HepG2 (cell line): ENCODE data around the gene LENG1. TPM values are rescaled to one million over a fixed set of nuclear protein-coding genes. Genes with fewer than 3 reads are reported as not detected.

Source experiments
- ATAC-seq: fragments of 200-7000 bp; cut with Tn5 transposase; 3 replicates; pipeline ENCODE4 v1.9.1; 2020; ENCODE audit warnings: mild to moderate bottlenecking, moderate library complexity
- BruUV-seq: library from RNA; stranded (reverse); fragments of 400-500 nt; replicated peaks from 2 replicates; lab custom pipeline; 2021; lab: Mats Ljungman, UMichigan
- CTCF ChIA-PET: fragments of 300-600 bp; formaldehyde crosslinking; extraction: SDS; loops from one replicate; lab custom pipeline; 2021; ENCODE audit warnings: low total read pairs, inconsistent platforms, low intra/inter-chr PET ratio; lab: Yijun Ruan, JAX
- POLR2A ChIA-PET: fragments of 350-600 bp; sonication (Branson Sonifier 250); formaldehyde crosslinking; loops from one replicate; lab custom pipeline; 2020; ENCODE audit warnings: antibody characterized with exemption, inconsistent platforms; lab: Yijun Ruan, JAX
- DNase-seq: peaks from one replicate; pipeline ENCODE4 v3.0.0-alpha.2; 2015; ENCODE audit warnings: low spot score
- FAIRE-seq: peaks from 3 replicates; lab custom pipeline; 2011; peaks lifted over from hg19 to GRCh38; lab: Jason Lieb, UNC
- H2AFZ ChIP-seq: one replicate; pipeline ENCODE4 v1.6.1; 2011; ENCODE audit warnings: low read length, inconsistent platforms
- H3K27ac ChIP-seq: fragments of 300-600 bp; 3 replicates; pipeline ENCODE4 v1.8.0; 2011; ENCODE audit warnings: mixed run types, mild to moderate bottlenecking, mixed read lengths, low read length, inconsistent platforms; ENCODE audit not compliant: insufficient read depth; ENCODE audit errors: extremely low read length
- H3K27me3 ChIP-seq, 2 experiments: fragments of 200-600 bp in 1 of 2; 2 replicates in 1 of 2; 3 replicates in 1 of 2; pipeline versions ENCODE4 v1.6.0 to v1.8.0; 2011; ENCODE audit warnings: low read length in 2 of 2, mild to moderate bottlenecking in 2 of 2, moderate library complexity in 2 of 2, inconsistent platforms in 1 of 2; ENCODE audit not compliant: insufficient read depth in 2 of 2, control insufficient read depth in 1 of 2
- H3K36me3 ChIP-seq, 2 experiments: fragments of 200-600 bp in 1 of 2; replicated peaks in 1 of 2; 2 replicates in 1 of 2; 3 replicates in 1 of 2; pipeline versions ENCODE4 v1.5.1 to v1.8.0; 2011; ENCODE audit warnings: low read length in 2 of 2, inconsistent platforms in 1 of 2; ENCODE audit not compliant: insufficient read depth in 2 of 2, control insufficient read depth in 1 of 2
- H3K4me1 ChIP-seq: 2 replicates; pipeline ENCODE4 v1.5.1; 2012; ENCODE audit warnings: low read length, inconsistent platforms; ENCODE audit not compliant: insufficient read depth
- H3K4me2 ChIP-seq: 2 replicates; pipeline ENCODE4 v1.6.0; 2011; ENCODE audit warnings: low read depth, low read length, inconsistent platforms
- H3K4me3 ChIP-seq, 3 experiments: fragments of 200-600 bp in 1 of 3; sonication (generic), shearing (Covaris generic) in 1 of 3; replicated peaks in 1 of 3; 2 replicates each; pipeline ENCODE4 v1.5.1; 2011 to 2016; ENCODE audit warnings: low read length in 3 of 3, inconsistent platforms in 2 of 3, low read depth in 2 of 3, mild to moderate bottlenecking in 2 of 3, control low read depth in 1 of 3, mixed read lengths in 1 of 3; ENCODE audit not compliant: insufficient read depth in 1 of 3
- H3K79me2 ChIP-seq: one replicate; pipeline ENCODE4 v1.6.1; 2011; ENCODE audit warnings: low read length, inconsistent platforms; ENCODE audit not compliant: insufficient read depth
- H3K9ac ChIP-seq: 2 replicates; pipeline ENCODE4 v1.6.0; 2011; ENCODE audit warnings: mild to moderate bottlenecking, low read depth, low read length, inconsistent platforms; ENCODE audit not compliant: insufficient read depth
- H3K9me3 ChIP-seq: 2 replicates; pipeline ENCODE4 v1.5.1; 2012; ENCODE audit warnings: mild to moderate bottlenecking, low read length
- H4K20me1 ChIP-seq: 2 replicates; pipeline ENCODE4 v1.6.0; 2011; ENCODE audit warnings: inconsistent platforms, mild to moderate bottlenecking, low read length, moderate library complexity; ENCODE audit not compliant: insufficient read depth
- FOXA3 ChIP-seq: IDR thresholded peaks from 2 replicates; pipeline ENCODE4 v1.6.1; 2016; ENCODE audit warnings: missing genetic modification reagents, missing compliant biosample characterization
- FOXC1 ChIP-seq: sonication (generic); formaldehyde crosslinking; IDR thresholded peaks from 2 replicates; pipeline ENCODE4 v1.8.0; 2022; ENCODE audit warnings: mild to moderate bottlenecking, missing genetic modification reagents, borderline replicate concordance
- FOXM1 ChIP-seq: sonication (generic); formaldehyde crosslinking; IDR thresholded peaks from 2 replicates; pipeline ENCODE4 v1.5.0; 2020; ENCODE audit warnings: missing genetic modification reagents
- KLF12 ChIP-seq: sonication (generic); formaldehyde crosslinking; IDR thresholded peaks from 2 replicates; pipeline ENCODE4 v1.4.0; 2020; ENCODE audit warnings: missing genetic modification reagents, borderline replicate concordance
- KLF6 ChIP-seq: IDR thresholded peaks from 2 replicates; pipeline ENCODE4 v1.8.0; 2016; ENCODE audit warnings: missing biosample characterization, missing genetic modification reagents
- MAFF ChIP-seq: IDR thresholded peaks from 2 replicates; pipeline ENCODE4 v1.6.1; 2011; ENCODE audit warnings: low read depth, low read length, improper control_type of control experiment
- MAFG ChIP-seq: sonication (generic); formaldehyde crosslinking; IDR thresholded peaks from 2 replicates; pipeline ENCODE4 v1.5.1; 2020; ENCODE audit warnings: mild to moderate bottlenecking, missing genetic modification reagents
- MAFK ChIP-seq, 2 experiments: IDR thresholded peaks in 1 of 2; conservative IDR thresholded peaks in 1 of 2; 2 replicates each; pipeline ENCODE4 v1.6.1; 2011; ENCODE audit warnings: improper control_type of control experiment in 2 of 2, low read length in 2 of 2
- MED13 ChIP-seq: sonication (generic); formaldehyde crosslinking; IDR thresholded peaks from 2 replicates; pipeline ENCODE4 v1.5.0; 2020; ENCODE audit warnings: missing genetic modification reagents
- RXRA ChIP-seq: sonication (generic); formaldehyde crosslinking; IDR thresholded peaks from 2 replicates; pipeline ENCODE4 v1.5.1; 2020; ENCODE audit warnings: missing genetic modification reagents
- SMARCC2 ChIP-seq: fragments of 450-650 bp; IDR thresholded peaks from 2 replicates; pipeline ENCODE4 v1.6.1; 2017; ENCODE audit warnings: antibody characterized with exemption, mild to moderate bottlenecking
- U2AF2 ChIP-seq: fragments of 200-400 bp; formaldehyde crosslinking; IDR thresholded peaks from 2 replicates; pipeline ENCODE4 v1.6.1; 2017; ENCODE audit warnings: low read depth, mild to moderate bottlenecking, low read length
- XBP1 ChIP-seq: sonication (generic); formaldehyde crosslinking; IDR thresholded peaks from 2 replicates; pipeline ENCODE4 v1.5.0; 2020; ENCODE audit warnings: missing genetic modification reagents
- ZGPAT ChIP-seq: IDR thresholded peaks from 2 replicates; pipeline ENCODE4 v1.6.1; 2016; ENCODE audit warnings: mild to moderate bottlenecking
- ZMYM2 ChIP-seq: sonication (generic); formaldehyde crosslinking; IDR thresholded peaks from 2 replicates; pipeline ENCODE4 v1.8.0; 2022; ENCODE audit warnings: mild to moderate bottlenecking, missing genetic modification reagents
- ZNF124 ChIP-seq: sonication (generic); formaldehyde crosslinking; IDR thresholded peaks from 2 replicates; pipeline ENCODE4 v1.4.0; 2020; ENCODE audit warnings: missing genetic modification reagents
- ZNF136 ChIP-seq: sonication (generic); formaldehyde crosslinking; IDR thresholded peaks from 2 replicates; pipeline ENCODE4 v1.8.1; 2022; ENCODE audit warnings: low read depth, mild to moderate bottlenecking, moderate library complexity, missing genetic modification reagents
- ZNF235 ChIP-seq: sonication (generic); formaldehyde crosslinking; IDR thresholded peaks from 2 replicates; pipeline ENCODE4 v1.8.1; 2023; ENCODE audit warnings: mild to moderate bottlenecking, missing genetic modification reagents, borderline replicate concordance
- ZNF30 ChIP-seq: sonication (generic); formaldehyde crosslinking; IDR thresholded peaks from 2 replicates; pipeline ENCODE4 v1.5.0; 2020; ENCODE audit warnings: mild to moderate bottlenecking, missing genetic modification reagents
- ZNF570 ChIP-seq: sonication (generic); formaldehyde crosslinking; IDR thresholded peaks from 2 replicates; pipeline ENCODE4 v1.4.0; 2020; ENCODE audit warnings: mild to moderate bottlenecking, missing genetic modification reagents, borderline replicate concordance
- ZNF776 ChIP-seq: sonication (generic); formaldehyde crosslinking; IDR thresholded peaks from 2 replicates; pipeline ENCODE4 v1.4.0; 2020; ENCODE audit warnings: mild to moderate bottlenecking, missing genetic modification reagents
- ZNF883 ChIP-seq: sonication (generic); formaldehyde crosslinking; IDR thresholded peaks from 2 replicates; pipeline ENCODE4 v1.5.1; 2020; ENCODE audit warnings: mild to moderate bottlenecking, missing genetic modification reagents; ENCODE audit errors: not compliant biosample characterization
- WGBS: methylation state at CpG from one replicate; pipeline ENCODE4 v1.1.6; 2017; ENCODE audit warnings: low lambda C conversion rate; 5-methylcytosine and 5-hydroxymethylcytosine counted together
- in situ Hi-C: cut with HindIII; loops from 2 replicates; pipeline ENCODE4 v1.10.0; 2017; ENCODE audit warnings: low pct_unique_long_range_greater_than_20kb; ENCODE audit not compliant: extremely low pct_ligation_motif_present
- intact Hi-C: fragments of 100-400 bp; cut with micrococcal nuclease; formaldehyde crosslinking; loops from one replicate; pipeline ENCODE4 v1.10.0; 2022; ENCODE audit not compliant: unreplicated experiment
- polyA plus RNA-seq, 8 experiments: library from polyadenylated mRNA; depleted of rRNA in 3 of 8; stranded (reverse) in 7 of 8; unstranded in 1 of 8; fragments of >200 nt; fragmentation: Illumina TruSeq in 4 of 8; extraction: Trizol in 4 of 8; gene quantifications; 2 replicates each; pipeline versions ENCODE4 v1.2.1 to v1.2.3, GENCODE V29; 2011 to 2016; ENCODE audit warnings: low read depth in 4 of 8, missing spikeins in 1 of 8, mixed read lengths in 1 of 8; ENCODE audit not compliant: insufficient read depth in 1 of 8
- total RNA-seq, 5 experiments: library from RNA; depleted of rRNA; stranded (reverse); fragments of >200 nt; fragmentation: Illumina TruSeq; extraction: Trizol; gene quantifications; 2 replicates each; pipeline ENCODE4 v1.2.3, GENCODE V29; 2016; ENCODE audit warnings: low read depth in 1 of 5

Gene LENG1
- total and polyA plus RNA-seq, 2 of the 13 experiments (the other 11 are each of a cell fraction or from before 2014, with no cell fraction given) = 1.8 to 3.8 TPM

GRCh38 chr19:54123682-54124081, 35.8 kb downstream of the LENG1 start:
- ChIA-PET CTCF (no interaction called here), POLR2A (interaction anchor here (1.6 kb wide), 1 partner anchor 13 kb away, joined by 4 read pairs; no protein-coding TSS in a partner anchor)
- in situ Hi-C loops (no loop called here), intact Hi-C loops (no loop called here)
- 94% methylated on average over 13 of the region's 17 CpGs for WGBS
- Histone ChIP-seq H3K4me1 (no peaks in the 10 kb centered on the region), H4K20me1 (no peaks in the 10 kb centered on the region), H2AFZ (no peak overlapping the region), H3K4me2 (no peak overlapping the region), H3K4me3 (no peak overlapping the region), H3K36me3 (peaks cover 22 to 74% of the 10 kb centered on the region in 2 experiments; a peak in 4 of 5 replicates), H3K27ac (no peak overlapping the region), H3K9me3 (no peaks in the 10 kb centered on the region), H3K27me3 (no peaks in the 10 kb centered on the region), H3K9ac (no peak overlapping the region)
- DNase-seq (no peak), FAIRE-seq (no peak), ATAC-seq (no peak)
- no peak for TF ChIP-seq SMARCC2
- TF ChIP-seq ZNF136 (CRISPR knock-in tag) = no peak
- no peak for TF ChIP-seq KLF12 (CRISPR knock-in tag)
- no peak for TF ChIP-seq MED13 (CRISPR knock-in tag)
- no peak for TF ChIP-seq ZNF883
- TF ChIP-seq RXRA = no peak
- TF ChIP-seq ZNF776 (CRISPR knock-in tag) = no peak
- no peak for TF ChIP-seq FOXC1 (CRISPR knock-in tag)
- TF ChIP-seq ZNF570 = no peak
- TF ChIP-seq, all 625 proteins: peak for 0
- H3K79me2 ChIP-seq = no peaks in the 10 kb centered on the region
- no TSS peak for BruUV-seq

DNA sequence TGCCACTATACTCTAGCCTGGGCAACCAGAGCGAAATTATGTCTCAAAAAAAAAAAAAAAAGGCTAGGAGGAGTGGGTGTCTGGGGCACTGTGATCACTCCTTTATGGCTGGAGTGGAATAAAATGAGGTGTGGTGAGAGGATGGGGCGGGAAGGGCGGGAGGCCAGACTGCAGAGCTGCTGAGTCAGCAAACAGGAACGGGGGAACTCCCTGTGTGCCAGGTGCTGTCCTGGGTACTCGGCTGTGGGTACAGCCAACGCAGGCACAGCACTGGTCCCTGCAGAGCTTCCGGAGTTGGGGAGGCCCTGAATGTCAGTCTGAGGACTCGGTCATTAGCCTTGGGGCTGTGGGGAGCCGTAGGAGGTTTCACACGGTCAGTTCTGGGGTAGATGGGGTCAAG, 38.3 kb downstream of the LENG1 start:
- no peaks in the 10 kb centered on the region for H3K27me3 ChIP-seq
- H3K9ac ChIP-seq = no peak overlapping the region
- H2AFZ ChIP-seq = no peak overlapping the region
- no peaks in the 10 kb centered on the region for H4K20me1 ChIP-seq
- peaks cover 24 to 66% of the 10 kb centered on the region in 2 experiments; a peak in 4 of 5 replicates for H3K36me3 ChIP-seq
- WGBS = 94% methylated on average over 10 of the region's 10 CpGs
- H3K27ac ChIP-seq = no peak overlapping the region
- ATAC-seq (no peak), DNase-seq (no peak), FAIRE-seq (no peak)
- peaks cover 11% of the 10 kb centered on the region for H3K4me1 ChIP-seq
- no peak overlapping the region for H3K4me3 ChIP-seq
- ChIA-PET CTCF (no interaction called here), POLR2A (no interaction called here)
- peaks cover 9% of the 10 kb centered on the region for H3K79me2 ChIP-seq
- in situ Hi-C loops = no loop called here
- intact Hi-C loops = no loop called here
- no peaks in the 10 kb centered on the region for H3K9me3 ChIP-seq
- no peak overlapping the region for H3K4me2 ChIP-seq
- BruUV-seq = no TSS peak
- no peak for TF ChIP-seq ZNF124 (CRISPR knock-in tag)
- peak; percentile 90 to 93 for TF ChIP-seq MAFK (conservative IDR thresholded peaks at IDR 0.05 in 1 of 2, IDR thresholded peaks at IDR 0.05 in 1 of 2; ENCODE audit: low read length in 2 of 2)
- TF ChIP-seq ZNF30 (CRISPR knock-in tag) = no peak
- no peak for TF ChIP-seq U2AF2
- TF ChIP-seq FOXM1 (CRISPR knock-in tag) = no peak
- TF ChIP-seq KLF6 (CRISPR knock-in tag) = no peak
- peak; percentile 72 for TF ChIP-seq MAFG (CRISPR knock-in tag)
- no peak for TF ChIP-seq XBP1 (CRISPR knock-in tag)
- peak; percentile 86 for TF ChIP-seq MAFF
- no peak for TF ChIP-seq FOXA3 (CRISPR knock-in tag)
- no peak for TF ChIP-seq ZMYM2 (CRISPR knock-in tag)
- TF ChIP-seq ZGPAT (CRISPR knock-in tag) = no peak
- no peak for TF ChIP-seq ZNF235 (CRISPR knock-in tag)
